Fibroblast of skin of back (primary cell): ENCODE data around the gene SEPTIN2. TPM values are rescaled to one million over a fixed set of nuclear protein-coding genes. Genes with fewer than 3 reads are reported as not detected.
"Not testable (repeated sequence)": the region's sequence is repeated elsewhere in the genome, so short reads cannot be mapped to it uniquely, and the experiment has no call there.

Experiments used
- DNase-seq: peaks from one replicate; pipeline ENCODE4 v3.0.0-alpha.2; 2013
- polyA plus RNA-seq, 2 experiments: library from polyadenylated mRNA; unstranded; fragments of 120-200 nt; gene quantifications; one replicate each; pipeline ENCODE4 v1.2.1, GENCODE V29; 2013; ENCODE audit not compliant: insufficient read length in 2 of 2

The SEPTIN2 gene
- polyA plus RNA-seq (2013, experiment 1 of 2; ENCODE audit: insufficient read length) = 366 TPM
- 348 TPM for polyA plus RNA-seq (2013, experiment 2 of 2; ENCODE audit: insufficient read length)

DNA sequence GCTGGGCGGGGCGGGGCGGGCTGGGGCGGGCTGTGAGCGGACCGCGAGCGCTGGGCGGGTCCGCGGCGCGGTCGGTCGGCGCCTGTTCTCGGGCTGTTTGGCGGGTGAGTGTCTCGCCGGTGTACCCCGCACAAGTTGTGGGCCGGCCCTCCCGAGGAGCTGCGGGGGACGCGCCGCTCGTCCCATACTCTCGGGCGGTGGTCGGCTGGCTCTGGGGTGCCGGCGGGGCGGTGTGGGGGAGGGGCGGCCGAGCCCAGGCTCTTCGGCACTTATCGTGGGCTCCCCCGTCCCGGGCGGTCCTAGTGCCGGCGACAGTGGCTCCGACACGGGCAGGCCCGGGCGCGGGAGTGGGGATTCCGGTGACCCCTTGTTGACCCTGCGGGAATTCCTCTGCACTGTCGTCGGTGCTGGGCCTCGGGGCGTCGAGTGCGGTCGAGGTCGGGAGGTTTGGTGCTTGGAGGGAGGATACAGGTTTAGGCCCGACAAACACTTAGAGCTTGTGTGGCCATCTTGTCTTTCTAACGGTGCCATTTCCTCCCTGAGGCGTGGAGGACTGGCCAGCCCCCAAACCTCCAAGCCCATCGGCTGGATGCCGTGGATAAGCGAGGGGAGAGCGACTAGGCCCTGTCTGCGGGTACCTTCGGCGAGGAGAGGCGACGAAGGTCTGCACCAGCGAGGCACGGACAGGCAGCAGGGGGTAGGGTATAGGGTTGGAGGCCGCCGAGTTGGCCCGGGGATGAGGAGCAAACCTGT lies at the start of gene SEPTIN2:
SEPTIN2 (plus strand) TSS at position 47 of the 753 bp plus-strand sequence. CDS start 8,308 bp downstream, outside the sequence.
- peak; percentile 67 for DNase-seq

DNA sequence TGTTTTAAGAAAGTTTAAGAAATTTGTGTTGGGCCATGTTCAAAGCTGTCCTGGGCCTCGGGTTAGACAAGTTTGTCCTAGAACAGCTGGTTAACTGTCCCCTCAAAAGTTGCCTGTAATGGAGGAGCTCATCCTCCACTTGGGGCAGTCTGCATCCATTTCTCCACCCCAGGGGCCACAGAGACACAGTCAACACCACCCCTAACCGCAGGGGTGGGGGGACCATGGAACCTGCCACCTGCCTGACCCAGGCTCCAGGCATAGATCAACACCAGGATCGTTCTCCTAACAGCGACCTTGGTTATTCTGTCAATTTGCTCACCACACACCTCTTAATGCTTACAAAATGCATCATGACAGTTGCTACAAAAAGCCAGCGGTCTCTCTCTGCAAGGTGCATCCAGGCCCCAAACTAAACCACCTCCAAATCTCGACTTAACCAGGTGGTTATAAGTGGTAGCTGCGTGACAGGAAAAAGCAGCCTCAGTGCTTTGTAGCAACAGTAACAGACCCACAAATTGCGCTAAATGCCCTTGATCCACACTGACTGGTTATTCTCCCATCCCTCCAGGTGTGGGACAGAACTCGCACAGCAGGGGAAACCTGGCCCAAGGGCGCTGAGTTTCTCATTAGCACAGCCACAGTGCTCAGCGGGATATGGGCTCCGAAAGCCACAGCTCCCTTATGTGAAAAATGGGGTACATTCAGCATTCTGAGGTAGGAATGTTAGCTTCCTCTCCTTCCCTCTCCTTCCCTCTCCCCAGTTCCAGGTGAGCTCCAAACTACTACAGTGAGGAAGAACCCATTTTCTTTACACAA lies 48.3 kb upstream of the SEPTIN2 start:
- no peak for DNase-seq

DNA sequence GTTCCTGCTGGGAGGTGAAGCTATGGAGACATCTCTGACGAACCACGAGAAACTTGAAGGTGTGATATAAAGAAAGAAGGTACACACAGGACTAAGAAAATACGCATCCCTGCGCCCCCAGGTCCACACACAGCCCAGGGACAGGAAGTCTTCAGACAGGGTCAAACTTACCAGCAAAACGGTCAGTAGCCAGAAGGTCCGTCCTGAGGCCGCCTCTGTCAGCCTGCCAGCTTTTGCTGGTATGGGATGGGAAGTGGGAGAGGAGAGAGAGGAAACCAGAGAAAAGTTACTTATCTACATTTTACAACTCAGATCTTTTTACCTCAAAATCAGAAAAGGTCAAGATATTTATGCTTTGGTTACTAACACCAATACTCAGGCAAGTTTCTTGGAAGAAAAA lies 47.4 kb upstream of the SEPTIN2 start:
- no peak for DNase-seq

DNA sequence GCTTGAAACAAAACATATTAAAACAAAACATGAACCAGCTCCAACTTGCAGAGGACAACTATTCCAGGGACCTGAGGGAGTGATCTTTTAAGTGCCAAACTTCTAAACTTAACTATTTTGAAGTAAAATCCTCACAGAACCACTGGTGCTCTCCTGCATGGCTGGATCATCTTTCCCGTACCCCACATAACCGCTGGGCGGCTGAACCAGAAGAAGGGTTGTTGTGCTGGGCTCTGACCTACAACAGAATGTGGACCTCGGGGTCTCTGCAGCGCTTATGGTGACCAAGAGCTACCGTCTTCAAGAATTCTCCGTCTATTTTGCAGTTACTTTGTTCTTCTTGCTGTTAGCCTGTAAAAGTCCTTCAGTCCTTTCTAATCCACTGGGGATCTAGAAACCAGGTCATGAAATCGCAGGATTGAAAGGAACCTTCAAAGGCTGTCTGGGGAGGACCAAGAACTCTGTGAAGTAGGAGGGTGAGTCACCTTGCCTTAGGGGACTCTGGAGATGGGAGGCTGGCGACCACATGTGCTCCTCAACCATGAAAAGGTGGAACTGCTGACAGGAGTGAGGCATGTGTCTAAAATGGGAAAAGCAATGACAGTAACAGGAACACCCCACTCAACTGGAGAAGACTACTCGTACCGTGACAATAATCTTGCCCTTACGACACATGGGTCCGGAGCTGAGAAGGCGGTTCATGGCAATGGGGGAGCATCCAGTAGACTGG lies 46.8 kb upstream of the SEPTIN2 start:
- DNase-seq = peak; percentile 51

DNA sequence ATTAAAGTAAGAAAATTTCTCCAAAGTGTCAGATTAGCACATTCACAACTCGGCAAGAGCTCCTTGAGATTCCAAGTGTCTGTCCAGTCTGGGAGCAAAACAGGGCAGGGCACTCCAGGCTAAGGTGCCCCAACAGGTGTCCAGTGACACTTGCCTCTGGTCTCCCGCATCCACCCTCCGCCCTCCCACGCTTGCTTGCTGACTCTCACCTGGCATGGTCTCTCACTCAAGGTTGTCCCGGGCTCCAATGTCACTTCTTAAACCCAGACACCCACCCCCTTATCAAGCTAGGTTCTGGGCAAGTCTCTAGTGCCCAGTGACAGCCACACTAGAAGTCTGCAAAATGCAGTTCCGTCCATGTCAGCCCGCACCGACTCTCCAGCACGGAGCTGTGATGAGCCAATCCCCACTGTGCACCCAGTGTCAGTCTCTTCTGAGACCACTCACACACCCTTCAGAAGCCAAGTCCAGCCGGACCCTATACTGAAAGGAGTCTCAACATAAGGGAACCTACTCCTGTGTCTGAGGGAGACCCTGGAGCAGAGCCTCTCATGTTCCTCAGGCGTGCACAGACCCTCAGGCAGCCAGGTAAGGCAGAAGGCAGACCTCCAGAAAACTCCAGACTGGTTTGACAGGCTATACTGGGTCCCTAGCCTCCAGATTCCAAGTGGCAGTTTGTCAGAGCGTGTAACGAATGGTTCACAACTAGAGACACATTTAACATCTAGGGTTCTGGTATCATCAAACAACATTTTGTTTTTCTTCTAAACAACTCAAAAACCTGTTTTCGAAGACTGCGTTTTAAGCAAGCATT lies 45.8 kb upstream of the SEPTIN2 start:
- no peak for DNase-seq

DNA sequence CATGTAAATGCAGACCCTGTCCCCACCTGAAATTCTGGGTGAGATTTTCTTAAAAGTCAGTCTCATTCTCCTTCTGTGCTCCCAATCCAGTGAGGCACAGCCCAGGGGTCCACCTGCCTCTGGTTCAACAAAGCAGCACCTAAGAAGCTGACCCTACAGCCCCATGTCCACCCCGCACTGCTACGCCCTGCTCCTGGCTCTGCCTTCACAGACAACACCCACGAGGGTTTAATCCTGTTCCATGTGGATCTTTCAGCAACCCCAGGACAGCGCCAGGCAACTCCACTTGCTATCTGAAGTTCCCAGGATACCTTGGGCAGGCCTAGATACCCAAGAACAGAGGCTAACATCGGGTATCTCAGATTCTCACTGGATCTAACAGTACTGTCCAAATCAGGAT lies 45.2 kb upstream of the SEPTIN2 start:
- no peak for DNase-seq

DNA sequence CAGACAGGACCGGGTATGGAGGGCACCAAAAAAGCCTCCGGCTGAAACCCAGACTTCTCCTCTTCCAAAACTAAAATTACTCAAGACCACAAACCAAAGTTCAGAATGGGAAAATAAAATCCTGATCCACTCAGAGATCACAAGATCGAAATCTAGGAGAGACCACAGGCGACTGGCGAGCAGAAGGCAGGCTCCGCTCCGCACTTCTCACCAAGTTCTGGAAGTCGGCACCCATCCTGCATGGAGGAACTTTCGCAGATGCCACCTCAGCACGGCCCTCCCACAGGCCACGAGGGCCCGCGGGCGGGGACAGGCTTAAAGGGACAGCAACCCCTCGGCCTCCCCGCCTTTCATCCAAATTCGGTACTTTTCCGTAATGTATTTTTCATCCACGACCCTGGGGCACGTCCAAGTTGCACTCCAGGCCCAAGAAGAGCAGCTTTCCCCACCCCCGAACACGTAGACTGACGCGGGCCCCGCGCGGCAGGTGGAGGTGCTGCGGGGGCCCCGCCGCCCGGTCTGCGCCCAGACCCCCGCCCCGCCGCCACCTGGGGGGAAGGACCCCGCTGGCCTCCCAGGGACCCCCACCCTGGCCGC lies 43.9 kb upstream of the SEPTIN2 start:
- DNase-seq = peak; percentile 87

DNA sequence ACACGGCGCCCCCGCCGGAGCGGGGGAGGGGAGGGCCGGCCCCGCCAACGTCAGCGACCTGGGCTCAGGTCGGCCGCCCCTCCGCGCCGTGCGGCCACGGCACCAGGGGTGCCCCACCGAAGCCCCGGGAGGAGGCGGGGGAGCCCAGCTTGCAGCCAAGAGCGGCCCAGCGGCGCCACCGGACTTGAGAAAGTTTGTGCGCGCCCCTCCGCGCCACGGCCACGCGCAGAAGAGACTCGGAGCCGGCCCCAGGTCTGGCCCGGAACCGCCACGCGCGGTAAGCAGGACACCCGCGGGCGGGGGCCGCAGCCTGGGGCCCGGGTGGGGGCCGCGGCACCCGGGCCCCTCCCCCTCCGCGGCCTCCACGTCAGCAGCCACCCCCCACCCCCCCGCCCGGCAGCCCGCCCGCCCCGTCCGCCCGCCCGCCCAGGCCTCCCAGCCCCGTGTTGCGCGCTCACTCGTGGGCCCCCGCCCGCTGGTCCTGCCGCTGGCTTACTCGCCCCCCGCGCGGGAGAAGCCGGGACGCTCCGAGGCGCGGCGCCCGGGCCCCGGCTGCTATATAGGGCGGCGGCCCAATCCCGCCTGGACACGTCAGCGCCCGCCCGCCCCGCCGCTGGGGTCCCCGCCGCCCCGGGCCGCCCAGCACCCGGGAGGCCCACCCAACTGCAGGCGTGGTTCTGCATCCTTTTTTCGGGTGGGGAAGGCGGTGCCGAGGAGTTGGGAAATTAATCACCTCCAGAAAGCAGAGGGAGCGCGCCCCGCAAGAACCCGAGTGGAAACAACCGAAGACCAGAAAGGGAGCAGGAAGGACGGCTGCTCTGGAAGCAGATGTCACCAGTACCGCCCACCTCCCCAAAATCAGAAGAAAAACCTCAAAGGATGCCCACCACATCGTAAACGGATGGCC lies 43.2 kb upstream of the SEPTIN2 start:
- DNase-seq = peak; percentile 75

DNA sequence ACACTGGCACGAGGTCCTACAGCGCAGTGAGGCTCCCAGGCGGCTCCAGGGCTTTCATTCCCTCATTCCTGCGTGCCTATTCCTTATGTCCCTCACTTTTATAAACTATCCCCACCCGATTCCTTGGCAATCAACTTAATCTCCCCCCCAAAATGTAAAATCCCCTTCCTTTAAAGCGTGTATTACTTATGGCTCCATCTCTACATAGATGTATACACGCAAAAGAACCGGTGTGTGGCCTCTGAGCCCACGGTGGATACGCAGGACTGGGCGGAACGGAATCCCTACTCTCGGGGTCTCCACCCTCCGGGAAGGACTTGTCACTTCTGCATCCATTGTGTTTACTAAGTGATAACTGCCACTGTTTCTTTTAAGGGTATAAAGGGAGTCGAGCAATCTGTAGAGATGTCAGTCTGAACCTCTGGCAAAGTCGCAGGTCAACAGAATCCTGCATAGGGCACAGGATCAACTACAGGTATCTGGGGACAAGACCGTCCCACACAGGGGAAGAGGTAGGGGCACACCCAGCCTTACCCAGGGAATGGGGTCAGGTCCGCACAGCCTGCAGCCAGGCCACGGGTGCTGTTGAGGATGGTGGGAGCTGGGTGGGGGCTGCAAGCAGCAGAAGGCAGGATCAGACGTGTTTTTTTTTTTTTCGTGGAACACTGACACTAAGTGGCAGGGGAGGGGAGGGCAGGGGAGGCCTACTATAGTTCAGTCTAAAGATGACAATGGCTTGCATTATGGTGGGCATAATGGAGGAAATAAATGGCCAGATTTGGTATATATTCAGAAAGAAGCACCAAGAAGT lies 42.3 kb upstream of the SEPTIN2 start:
- no peak for DNase-seq

DNA sequence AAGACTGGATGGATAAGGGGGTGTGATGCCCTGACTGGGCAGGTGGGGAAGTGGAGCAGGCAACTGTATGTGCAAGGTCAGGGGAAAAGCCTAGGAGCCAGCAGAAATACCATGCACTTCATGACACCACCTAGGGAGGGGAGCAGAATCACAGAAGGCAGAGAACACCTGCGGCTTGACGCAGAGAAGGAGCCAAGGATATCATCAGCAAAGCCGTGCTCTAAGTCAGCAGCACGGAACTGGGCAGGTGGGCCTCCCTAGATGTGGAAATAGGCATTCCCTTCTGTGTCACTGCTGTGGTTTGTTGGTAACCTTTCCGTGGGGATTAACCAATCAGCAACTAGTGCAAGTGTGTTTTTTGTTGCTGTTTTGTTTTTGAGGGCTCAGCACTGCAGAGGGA lies 41.6 kb upstream of the SEPTIN2 start:
- DNase-seq = no peak

DNA sequence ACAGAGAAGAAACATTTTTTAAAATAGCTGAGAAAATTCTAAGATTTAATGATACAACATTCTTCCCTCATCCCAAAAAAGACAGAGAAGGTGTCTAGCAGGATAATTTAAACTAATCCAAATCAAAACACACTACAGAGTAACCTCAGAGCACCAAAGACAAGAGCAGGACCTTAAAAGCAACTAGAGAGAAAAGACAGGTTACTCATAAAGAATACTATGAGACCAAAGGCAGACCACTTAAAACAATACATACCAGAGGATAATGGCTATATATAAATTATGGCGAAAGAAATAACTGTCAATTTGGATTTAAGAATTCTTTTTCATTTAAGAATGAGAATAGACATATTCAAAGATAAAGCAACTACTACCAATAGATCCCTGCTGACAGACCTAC lies 40.2 kb upstream of the SEPTIN2 start:
- DNase-seq = no peak

DNA sequence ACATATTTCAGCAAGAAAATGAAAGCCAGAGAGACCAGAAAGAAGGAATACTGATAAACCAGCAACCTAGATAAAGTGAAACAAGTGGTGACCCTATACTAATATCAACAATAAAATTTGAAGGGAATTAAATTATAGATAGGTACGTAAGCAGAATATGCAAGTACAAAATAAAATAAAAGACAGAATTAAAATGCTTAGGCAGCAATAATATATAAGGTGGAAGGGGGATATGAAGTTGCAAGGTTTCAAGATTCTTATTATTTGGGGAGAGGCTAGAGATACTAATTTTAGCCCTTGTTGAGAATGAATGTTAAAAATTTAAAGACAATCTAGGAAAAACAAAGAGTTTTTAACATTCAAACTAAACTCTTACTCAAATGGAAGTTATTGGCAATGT lies 39.8 kb upstream of the SEPTIN2 start:
- DNase-seq = no peak

DNA sequence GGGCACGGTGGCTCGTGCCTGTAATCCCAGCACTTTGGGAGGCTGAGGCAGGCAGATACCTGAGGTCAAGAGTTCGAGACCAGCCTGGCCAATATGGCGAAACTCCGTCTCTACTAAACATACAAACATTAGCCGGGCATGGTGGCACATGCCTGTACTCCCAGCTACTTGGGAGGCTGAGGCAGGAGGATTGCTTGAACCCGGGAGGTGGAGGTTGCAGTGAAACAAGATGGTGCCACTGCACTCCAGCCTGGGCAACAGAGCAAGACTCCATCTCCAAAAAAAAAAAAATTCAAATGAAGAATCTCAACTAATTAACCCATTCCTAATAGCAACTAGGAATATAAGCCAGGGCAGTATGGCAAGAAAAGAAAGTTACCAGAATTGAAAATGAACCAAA lies 37.4 kb upstream of the SEPTIN2 start:
- not testable (repeated sequence) for DNase-seq

DNA sequence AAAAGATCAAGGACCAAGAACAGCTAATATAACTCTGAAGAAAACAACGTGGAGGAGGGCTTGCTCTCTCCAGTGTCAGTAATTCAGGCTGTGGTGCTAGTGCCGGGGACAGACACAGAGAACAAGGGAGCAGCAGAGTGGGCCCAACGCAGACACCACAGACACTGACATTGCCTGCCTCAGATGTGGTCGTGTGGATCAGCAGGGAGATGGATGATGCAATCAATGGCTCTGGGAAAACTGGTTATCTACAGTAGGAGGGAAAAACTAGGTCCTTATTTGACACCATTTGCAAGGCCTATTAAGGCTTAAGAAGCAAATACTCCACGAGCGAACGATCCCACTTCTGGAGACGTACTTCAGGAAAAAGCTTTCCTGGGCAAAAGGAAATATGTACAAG lies 36.3 kb upstream of the SEPTIN2 start:
- peak; percentile 34 for DNase-seq

DNA sequence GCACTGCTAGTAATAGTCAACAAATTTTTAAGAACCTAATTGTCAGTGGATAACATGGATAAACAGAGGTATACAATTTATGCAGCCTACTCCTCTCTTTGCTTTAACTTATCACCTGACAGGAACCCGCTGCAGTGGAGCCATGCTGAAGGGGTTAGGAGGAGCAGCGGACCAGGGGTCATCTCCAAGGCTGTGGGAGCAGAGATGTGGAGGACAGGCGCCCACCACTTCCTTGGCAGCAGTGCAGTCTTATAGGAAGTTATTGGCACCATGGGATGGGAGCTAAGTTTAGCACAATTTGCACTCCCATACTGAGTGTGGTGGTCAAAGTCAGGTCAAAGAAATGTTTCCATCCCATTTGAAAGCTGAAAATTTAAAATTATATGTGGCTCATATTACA lies 35.9 kb upstream of the SEPTIN2 start:
- no peak for DNase-seq

DNA sequence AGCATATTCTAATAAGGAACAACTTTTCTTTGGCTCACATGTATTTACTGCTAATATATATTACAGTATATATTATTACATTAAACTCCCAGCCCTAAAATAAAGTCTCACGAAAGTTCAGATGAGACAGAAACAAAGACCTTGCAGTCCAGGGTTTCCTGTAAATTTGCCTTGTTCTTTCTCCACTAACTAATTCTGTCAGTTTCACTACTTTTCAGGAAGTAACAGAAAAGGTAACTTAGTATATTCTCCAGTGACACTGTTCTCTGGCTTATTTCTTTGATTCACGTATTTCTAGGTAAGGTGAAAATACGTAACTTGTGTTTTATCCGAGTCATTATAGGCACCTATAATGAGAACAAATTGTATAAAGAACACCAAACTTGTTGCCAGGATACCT lies 35.4 kb upstream of the SEPTIN2 start:
- DNase-seq = no peak

DNA sequence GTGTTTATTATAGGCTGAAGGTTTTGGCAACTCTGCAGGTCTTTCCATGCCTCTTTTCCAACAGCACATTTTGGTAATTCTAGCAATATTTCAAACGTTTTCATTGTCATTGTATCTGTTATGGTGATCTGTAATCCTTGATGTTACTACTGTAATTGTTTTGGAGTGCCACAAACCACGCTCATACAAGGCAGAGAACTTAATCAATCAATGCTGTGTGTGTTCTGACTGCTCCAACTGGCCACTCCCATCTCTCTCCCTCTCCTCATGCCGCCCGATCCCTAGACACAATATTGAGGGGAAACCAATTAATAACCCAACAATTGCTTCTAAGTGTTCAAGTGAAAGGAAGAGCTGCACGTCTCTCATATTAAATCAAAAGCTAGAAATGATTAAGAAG lies 33.2 kb upstream of the SEPTIN2 start:
- no peak for DNase-seq

DNA sequence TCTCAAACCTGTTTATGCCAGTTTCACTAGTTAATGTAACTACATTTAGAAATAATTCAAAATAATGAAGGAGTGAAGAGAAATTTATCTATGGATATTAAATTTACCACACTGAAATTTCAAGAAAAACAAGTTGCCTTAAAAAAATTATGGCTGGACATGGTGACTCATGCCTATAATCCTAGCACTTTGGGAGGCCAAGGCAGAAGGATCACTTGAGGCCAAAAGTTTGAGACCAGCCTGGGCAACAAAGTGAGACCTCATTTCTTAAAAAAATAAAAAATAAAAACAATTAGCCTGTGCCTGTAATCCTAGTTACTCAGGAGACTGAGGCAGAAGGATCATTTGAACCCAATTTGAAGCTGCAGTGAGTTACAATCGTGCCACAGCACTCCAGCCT lies 30.1 kb upstream of the SEPTIN2 start:
- DNase-seq = no peak

DNA sequence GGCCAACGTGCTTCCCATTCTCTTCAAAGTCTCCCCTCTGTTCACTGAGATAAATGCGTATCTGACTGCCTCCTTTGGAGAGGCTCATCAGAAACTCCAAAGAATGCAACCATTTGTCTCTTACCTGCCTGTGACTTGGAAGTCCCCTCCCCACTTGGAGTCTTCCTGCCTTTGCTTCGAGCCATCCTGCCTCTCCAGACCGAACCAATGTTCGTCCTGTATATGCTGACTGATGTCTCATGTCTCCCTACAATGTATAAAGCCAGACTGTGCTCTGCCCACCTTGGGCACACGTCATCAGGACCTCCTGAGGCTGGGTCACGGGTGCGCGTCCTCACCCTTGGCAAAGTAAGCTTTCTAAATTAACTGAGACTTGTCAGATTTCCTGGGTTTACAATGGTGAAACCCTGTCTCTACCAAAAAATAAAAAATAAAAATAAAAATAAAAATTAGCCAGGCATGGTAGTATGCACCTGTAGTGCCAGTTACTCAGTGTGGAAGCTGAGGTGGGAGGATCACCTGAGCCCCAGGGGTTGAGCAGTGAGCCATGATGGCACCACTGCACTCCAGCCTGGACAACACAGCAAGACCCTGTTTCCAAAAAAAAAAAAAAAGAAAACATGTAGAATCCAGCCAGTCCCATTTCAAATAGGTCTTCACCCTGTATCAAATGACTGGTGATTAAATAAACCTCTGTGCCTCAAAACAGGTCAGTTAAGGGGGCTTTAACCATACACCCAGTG lies 29.2 kb upstream of the SEPTIN2 start:
- no peak for DNase-seq
